Stimulated activated CD8-positive, alpha-beta memory T cell treated with anti-CD3 and anti-CD28 coated beads, Interleukin-4, amount 100 ng/mL, for 48 hours (primary cell): ENCODE measurements around the gene PTPRN2.
"Not testable (repeated sequence)": the region's sequence is repeated elsewhere in the genome, so short reads cannot be mapped to it uniquely, and the experiment has no call there.

ENCODE experiments used
- DNase-seq: peaks from one replicate; pipeline ENCODE4 v3.0.0-alpha.2; 2020

Gene PTPRN2

DNA sequence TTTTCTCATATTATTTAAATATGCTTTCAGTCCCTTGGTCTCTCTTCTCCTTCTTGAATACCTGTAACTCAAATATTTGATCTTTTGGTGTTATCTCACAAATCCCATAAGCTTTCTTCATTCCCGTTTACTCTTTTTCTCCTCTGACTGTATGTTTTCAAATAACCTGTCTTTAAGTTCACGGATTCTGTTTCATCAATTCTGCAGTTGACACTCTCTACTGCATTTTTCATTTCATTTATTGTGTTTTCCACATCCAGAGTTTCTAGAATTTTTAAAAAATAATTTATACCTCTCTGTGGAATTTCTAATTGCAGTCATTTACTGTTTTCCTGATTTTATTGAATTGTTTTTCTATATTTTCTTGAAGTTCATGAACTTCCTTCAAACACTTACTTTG lies 298.4 kb downstream of the PTPRN2 start:
- DNase-seq = no peak

- DNase-seq = no peak
Measured at GRCh38 chr7:158286210-158286609, 301.4 kb downstream of the PTPRN2 start.

DNA sequence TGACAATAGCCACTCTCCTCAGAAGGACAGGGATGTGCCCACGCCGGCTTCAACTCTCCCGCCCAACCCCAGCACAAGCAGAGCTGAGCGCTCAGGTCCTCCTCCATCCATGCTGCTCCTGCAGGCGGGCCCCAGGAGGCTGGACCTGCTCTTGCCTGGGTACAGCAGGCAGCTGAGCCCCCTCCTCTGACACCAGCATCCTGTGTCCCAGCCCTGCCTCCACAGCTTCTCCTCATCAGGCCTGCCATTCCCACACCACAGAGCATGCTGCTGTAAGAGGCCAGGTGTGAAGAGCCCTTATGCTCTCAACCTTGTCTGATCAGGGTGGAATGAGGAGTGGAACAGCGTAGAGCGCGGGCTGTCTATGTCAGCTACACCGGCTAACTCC lies 302.2 kb downstream of the PTPRN2 start:
- DNase-seq = no peak

GRCh38 chr7:158284617-158285382 lies 302.8 kb downstream of the PTPRN2 start:
- no peak for DNase-seq

GRCh38 chr7:158284121-158284520 lies 303.5 kb downstream of the PTPRN2 start:
- DNase-seq = no peak

DNA sequence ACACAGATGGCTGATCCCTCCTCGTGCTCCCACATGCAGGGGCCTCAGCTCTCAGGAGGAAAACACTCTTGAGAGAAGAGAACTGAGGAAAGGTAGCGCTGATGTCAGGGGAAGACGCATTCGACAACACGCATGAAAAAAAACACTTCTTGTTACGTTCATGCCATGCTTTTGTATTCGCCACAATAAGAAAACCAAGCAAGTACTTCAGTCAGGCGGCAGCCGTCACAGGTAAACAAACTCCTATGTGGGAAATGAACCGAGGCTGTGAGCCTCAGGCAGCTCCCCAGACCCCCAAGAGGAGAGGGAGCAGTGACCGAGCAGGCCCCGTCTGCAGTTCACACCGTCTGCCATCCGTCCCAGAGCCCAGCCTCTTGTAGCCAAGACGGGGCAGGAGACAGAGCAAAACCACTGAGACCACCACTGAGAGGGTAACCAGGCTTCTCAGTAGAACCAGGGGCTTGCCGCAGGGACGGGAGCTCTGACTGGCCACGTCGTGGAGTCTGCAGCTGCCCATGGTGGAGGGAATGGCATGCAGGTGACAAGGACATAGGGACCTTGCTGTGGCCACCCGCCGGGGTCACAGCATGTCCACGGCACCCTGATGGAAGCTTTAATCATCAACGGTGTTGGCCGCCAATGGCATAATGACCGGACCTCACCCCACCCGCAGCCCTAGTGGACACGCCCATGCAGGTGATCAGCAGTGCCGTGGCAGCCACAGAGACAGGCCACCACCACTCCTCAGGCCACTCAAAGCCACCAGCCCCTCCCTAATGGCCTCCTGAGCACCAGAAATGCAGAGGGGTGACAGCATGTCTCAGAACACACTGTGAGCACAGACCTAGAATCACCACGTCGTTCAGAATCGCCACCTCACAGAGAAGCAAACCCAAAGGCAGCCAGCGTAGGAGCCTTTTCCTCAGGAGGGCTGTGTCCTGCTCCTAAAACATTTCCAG lies 304.3 kb downstream of the PTPRN2 start:
- no peak for DNase-seq

- no peak for DNase-seq
Measured at GRCh38 chr7:158282461-158283001, 305.1 kb downstream of the PTPRN2 start.

- DNase-seq = no peak
Measured at GRCh38 chr7:158281441-158281840, 306.2 kb downstream of the PTPRN2 start.

DNA sequence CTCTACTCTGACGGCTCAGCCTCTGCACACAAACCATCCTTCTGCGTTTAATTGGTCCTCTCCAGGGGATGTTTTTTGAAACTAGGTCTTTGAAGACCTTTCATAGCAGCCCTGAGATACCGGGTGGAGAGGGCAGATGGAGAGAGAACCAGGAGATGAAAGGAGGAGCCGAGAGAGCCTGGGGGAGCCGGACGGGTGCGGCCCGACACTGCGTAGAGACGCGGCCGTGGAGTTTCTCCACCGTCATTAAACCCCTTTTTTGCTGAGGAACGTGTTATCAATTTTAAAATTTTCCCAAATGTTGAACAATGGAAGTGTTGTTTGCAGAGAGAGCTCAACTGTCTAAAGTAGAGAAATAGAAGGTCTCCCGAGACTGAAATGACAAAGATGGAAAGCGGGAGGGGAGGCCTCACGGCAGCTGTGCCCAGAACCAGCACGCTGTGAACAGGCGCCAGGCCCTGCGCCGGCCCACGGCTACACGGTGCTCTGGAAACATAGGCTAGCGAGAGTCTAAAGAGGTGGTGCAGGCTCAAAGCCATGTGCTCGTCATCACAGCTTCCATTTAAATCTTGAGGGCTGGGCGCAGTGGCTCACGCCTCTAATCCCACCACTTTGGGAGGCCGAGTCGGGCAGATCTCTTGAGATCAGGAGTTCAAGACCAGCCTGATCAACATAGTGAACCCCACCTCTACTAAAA lies 307.0 kb downstream of the PTPRN2 start:
- DNase-seq = no peak

DNA sequence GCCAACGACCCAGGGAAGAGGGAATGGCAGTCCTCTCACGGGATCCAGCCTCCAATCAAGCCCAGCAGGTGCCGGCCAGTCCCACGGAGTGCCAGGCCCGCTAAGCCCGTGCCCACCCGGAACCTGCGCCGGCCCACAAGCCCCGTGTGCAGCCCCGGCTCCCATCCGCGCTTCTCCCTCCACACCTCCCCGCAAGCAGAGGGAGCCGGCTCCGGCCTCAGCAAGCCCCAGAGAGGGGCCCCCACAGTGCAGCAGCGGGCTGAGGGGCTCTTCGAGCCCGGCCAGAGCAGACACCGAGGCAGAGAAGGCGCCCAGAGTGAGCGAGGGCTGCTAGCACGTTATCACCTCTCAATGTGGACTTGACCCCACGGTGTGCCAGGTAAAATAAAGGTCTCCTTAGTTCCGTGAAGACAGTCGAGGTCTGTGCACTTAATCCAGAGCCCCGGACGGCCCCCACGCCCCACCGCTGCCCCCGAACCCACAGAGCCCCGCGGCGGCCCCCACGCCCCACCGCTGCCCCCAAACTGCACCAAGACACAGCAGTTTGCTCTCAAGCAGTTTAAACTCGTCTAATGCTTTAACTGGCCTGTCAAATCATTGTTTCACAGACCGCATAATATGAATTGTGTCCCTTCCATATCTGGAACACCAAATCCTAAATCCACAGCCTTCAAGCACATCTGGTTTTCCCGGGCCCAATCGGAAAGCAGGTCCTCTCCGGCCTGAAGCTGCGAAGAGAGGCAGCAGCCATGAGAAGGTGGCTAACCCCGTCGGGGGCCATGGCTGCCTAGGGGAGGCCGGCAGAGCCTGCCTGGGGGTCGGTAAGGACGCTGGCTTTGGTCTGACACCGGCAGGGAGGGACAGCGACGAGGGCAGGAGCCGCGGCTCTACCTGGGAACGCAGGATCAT lies 307.8 kb downstream of the PTPRN2 start:
- DNase-seq = no peak

- DNase-seq = no peak
Measured at GRCh38 chr7:158278745-158279320, 308.8 kb downstream of the PTPRN2 start.

DNA sequence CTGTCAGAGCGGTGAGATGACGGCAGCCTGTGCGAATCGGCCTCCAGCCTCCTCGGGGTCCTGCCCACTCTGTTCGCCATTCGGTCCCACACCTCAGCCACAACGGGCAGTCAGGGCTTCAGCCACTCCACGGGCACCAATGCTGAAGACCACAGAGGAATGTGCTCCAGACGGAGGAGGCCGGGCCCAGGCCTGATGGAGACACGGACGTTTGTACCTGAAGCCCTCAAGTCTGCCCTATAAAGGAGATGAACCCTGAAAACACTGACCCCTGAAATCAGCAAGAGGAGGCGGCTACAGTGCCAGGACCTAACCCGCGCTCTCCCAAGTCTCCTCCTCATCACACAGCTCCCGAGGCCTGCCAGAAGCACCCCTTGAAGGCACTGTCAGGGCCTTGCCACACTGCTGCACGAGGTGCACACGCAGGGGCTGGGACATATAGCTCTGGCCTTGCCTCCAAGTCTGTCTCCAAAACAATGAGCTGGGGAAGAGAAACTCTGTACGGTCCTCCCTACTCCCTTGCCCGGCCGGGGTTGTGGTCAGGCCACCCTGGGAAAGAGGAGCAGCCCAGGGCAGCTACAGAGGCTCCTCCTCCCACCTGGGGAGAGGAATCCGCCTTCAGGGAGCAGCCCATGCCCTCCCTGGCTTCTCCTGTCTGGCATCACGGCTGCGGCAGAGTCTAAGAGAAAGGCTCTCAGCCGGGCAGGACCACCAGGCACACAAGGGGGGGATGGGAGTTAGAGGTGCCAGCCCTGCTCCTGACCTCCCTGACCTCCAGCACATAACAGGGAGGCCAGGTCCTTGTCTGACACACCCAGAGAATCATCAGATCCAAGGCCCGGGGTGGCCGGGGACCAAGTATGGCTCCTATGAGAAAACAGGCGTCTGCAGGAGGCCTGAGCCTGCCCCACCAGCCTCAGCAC lies 310.1 kb downstream of the PTPRN2 start:
- DNase-seq = no peak

DNA sequence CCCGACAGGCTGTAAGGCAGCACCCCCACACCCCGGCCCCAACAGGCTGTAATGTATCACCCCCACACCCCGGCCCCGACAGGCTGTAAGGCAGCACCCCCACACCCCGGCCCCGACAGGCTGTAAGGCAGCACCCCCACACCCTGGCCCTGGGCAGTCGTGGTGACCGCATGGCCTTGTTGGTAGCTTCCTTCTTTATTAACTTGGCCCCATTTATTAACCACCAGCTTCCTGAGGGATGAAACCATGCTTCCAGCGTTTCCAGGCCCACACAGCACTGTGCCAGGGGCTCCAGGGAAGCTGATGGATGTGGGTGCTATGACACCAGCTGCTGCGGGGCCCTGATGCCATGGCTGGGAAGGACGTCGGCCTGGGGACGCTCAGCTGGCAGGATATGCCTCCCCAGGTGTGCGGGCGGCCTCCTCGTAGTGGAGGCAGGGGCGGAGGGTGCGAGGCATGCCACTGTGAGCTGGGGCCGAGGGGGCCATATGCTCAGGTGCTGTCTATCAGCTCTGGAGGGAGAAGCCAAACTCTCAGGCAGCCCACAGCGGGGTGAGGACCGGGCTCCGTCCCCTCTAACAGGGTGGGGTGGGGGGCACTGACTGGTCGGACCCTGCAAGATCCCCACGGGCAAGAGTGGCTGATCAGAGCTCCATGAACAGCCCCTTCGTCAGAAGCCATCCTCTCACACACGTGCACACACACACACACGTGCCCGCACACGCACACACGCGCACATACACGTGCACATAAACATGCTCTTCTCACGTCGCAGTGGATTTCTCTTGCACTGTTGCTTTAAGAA lies 311.0 kb downstream of the PTPRN2 start:
- no peak for DNase-seq

DNA sequence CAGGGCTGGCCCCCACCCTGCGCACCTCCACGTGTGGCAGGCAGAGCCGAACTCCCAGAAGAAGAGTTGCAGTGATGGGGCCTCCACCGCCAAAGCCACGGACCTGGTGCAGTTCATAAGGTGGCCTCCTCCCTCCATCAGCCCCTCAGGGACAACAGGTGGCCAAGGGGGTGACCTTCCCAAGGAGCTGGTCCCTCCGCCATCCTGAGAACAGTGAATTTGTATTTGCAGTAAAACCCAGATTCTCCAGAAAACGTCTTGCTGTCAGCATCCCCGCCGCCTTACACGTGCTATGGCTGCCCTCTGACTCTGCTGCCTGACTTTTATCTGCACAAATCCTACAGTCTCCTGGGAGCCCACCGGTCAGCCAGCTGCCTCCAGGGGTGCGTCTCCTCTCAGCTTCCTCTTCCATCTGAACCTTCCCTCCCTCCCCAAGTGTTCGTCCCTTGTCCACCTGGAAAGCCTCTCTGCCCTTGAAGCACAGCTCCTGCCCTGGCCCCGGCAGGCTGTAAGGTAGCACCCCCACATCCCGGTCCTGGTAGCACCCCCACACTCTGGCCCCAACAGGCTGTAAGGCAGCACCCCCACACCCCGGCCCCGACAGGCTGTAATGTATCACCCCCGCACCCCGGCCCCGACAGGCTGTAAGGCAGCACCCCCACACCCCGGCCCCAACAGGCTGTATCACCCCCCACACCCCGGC lies 311.8 kb downstream of the PTPRN2 start:
- no peak for DNase-seq

- DNase-seq = no peak
Measured at GRCh38 chr7:158274996-158275395, 312.6 kb downstream of the PTPRN2 start.

GRCh38 chr7:158274404-158274811 lies 313.2 kb downstream of the PTPRN2 start:
- no peak for DNase-seq

DNA sequence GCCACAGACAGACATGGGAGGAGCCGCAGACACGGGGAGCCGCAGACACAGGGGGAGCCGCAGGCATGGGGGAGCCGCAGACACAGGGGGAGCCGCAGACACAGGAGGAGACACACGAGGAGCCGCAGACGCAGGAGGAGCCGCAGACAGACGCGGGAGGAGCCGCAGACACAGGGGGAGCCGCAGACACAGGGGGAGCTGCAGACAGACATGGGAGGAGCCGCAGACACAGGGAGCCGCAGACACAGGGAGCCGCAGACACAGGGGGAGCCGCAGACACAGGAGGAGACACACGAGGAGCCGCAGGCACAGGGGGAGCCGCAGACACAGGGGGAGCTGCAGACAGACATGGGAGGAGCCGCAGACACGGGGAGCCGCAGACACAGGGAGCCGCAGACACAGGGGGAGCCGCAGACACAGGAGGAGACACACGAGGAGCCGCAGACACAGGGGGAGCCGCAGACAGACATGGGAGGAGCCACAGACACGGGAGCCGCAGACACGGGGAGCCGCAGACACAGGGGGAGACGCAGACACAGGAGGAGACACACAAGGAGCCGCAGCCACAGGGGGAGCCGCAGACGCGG lies 313.8 kb downstream of the PTPRN2 start:
- not testable (repeated sequence) for DNase-seq

DNA sequence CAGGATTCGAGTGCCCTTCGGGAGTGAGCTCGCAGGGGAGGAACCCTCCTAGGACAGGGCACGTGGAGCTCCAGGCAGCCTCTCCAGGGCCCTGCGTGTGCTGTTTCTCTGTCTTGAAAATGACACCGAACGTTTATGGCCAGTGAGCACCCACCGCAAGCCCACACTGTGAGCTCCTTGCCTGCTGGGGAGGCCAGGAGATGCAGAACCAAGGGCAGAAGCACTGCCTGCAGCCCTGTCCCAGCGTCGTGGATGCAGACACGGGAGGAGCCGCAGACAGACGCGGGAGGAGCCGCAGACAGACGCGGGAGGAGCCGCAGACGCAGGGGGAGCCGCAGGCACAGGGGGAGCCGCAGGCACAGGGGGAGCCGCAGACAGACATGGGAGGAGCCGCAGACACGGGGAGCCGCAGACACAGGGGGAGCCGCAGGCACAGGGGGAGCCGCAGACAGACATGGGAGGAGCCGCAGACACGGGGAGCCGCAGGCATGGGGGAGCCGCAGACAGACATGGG lies 314.4 kb downstream of the PTPRN2 start:
- no peak for DNase-seq
